ENCODE measurements around the gene VSIG10L2. TPM values are rescaled to one million over a fixed set of nuclear protein-coding genes. Genes with fewer than 3 reads are reported as not detected.

Gene VSIG10L2
- total and polyA plus RNA-seq, 12 donors: 0.15 to 0.38 (median 0.35) TPM; not detected in 9

DNA sequence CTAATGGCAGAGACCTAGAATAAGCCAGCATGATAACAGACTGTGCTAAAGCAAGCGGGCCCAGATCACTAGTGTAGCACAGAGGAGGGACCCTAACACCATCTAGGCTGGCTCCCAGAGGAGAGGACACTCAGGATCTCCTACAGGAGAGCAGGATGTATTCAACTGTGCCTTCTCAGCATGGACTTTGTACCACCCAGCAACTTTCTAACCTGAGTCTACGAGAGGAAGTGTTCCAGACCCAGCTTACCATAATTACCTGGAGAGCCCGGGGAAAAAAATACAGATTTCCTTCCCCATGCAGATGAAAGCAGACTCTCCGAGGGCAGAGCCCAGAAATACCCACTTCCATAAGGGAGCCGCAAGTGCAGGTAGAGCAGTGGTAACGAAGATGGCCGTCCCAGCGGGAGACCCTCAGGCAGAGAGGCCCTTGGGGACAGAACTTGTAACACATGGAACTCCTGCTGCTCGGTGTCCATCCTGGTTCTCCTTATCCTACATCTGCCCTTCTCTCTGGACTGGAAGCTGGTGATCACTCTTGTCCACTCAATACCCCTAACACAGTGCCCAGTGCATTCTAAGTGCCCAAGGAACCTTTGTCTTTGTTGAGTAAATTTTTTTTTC lies 21.3 kb upstream of the VSIG10L2 start:
- TF ChIP-seq, protein P1, sequence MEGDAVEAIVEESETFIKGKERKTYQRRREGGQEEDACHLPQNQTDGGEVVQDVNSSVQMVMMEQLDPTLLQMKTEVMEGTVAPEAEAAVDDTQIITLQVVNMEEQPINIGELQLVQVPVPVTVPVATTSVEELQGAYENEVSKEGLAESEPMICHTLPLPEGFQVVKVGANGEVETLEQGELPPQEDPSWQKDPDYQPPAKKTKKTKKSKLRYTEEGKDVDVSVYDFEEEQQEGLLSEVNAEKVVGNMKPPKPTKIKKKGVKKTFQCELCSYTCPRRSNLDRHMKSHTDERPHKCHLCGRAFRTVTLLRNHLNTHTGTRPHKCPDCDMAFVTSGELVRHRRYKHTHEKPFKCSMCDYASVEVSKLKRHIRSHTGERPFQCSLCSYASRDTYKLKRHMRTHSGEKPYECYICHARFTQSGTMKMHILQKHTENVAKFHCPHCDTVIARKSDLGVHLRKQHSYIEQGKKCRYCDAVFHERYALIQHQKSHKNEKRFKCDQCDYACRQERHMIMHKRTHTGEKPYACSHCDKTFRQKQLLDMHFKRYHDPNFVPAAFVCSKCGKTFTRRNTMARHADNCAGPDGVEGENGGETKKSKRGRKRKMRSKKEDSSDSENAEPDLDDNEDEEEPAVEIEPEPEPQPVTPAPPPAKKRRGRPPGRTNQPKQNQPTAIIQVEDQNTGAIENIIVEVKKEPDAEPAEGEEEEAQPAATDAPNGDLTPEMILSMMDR (IDR thresholded peaks at IDR 0.05): no peak
- H3K4me3 ChIP-seq: no peak overlapping the region
- H3K9me3 ChIP-seq: no peaks in the 10 kb centered on the region
- H3K27ac ChIP-seq: no peak overlapping the region
- intact Hi-C loops (cut with DNase I): loop anchor here in 6 of 10 donors (5.0 to 10.0 kb wide), 6 partner anchors 130 to 340 kb away; partner anchors contain the start of genes CDON (in 2 of the 6), FOXRED1 (in 2 of the 6) and SRPRA (in 2 of the 6)
- H3K36me3 ChIP-seq: no peaks in the 10 kb centered on the region
- no peaks in the 10 kb centered on the region for H3K4me1 ChIP-seq
- DNase-seq: no peak
- ATAC-seq: no peak
- WGBS, 2 donors: 89 to 95% methylated on average over 9 of the region's 9 CpGs
- H3K27me3 ChIP-seq: peaks cover 0 to 14% (median 0%) of the 10 kb centered on the region in 7 donors

GRCh38 chr11:125925247-125925740 lies 20.6 kb upstream of the VSIG10L2 start:
- 58% methylated on average over 6 of the region's 6 CpGs for WGBS, 2 donors
- intact Hi-C loops (cut with DNase I): loop anchor here in 6 of 10 donors (5.0 to 10.0 kb wide), 5 partner anchors 130 to 340 kb away; partner anchors contain the start of genes FOXRED1 (in 2 of the 6), SRPRA (in 2 of the 6) and CDON (in 1 of the 6)
- peak in 1 of 8 donors; percentile 28 for ATAC-seq

DNA sequence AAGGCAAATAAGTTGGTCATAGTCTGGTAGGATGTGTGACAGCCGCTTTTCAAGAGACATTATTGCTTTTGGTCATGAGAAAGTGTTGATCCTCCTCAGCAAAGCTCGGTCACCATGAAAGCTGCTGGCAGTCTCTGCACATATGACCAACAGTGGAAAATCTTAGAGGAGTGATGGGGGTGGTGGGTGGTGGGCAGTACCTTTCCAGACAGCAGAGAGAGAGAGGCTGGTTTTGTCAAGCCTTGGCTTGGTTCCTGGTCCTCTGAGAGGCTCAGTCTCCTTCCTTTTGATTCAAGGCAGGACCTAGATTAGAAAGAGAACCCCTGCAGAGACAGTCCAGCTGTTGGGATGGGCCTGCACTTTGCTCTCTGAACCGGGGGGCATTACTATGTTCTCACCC lies 20.0 kb upstream of the VSIG10L2 start:
- DNase-seq: no peak
- intact Hi-C loops (cut with DNase I): loop anchor here in 6 of 10 donors (5.0 to 10.0 kb wide), 5 partner anchors 129 to 339 kb away; partner anchors contain the start of genes FOXRED1 (in 2 of the 6), SRPRA (in 2 of the 6) and CDON (in 1 of the 6)
- no peak for ATAC-seq
- Histone ChIP-seq H3K27ac (no peak overlapping the region), H3K4me1 (no peaks in the 10 kb centered on the region), H3K4me3 (no peak overlapping the region), H3K9me3 (no peaks in the 10 kb centered on the region), H3K27me3 (peaks cover 0 to 15% (median 0%) of the 10 kb centered on the region in 7 donors), H3K36me3 (no peaks in the 10 kb centered on the region)
- WGBS, 2 donors: 64 to 70% methylated on average over 3 of the region's 3 CpGs
- TF ChIP-seq, protein P1 (IDR thresholded peaks at IDR 0.05): no peak

More at GRCh38 chr11:125925247-125925740, 20.6 kb upstream of the VSIG10L2 start:
- Histone ChIP-seq H3K36me3 (no peaks in the 10 kb centered on the region), H3K27ac (no peak overlapping the region), H3K27me3 (peaks cover 0 to 10% (median 0%) of the 10 kb centered on the region in 7 donors), H3K9me3 (no peaks in the 10 kb centered on the region), H3K4me1 (no peaks in the 10 kb centered on the region), H3K4me3 (no peak overlapping the region)
- TF ChIP-seq, protein P1 (IDR thresholded peaks at IDR 0.05): no peak
- no peak for DNase-seq

DNA sequence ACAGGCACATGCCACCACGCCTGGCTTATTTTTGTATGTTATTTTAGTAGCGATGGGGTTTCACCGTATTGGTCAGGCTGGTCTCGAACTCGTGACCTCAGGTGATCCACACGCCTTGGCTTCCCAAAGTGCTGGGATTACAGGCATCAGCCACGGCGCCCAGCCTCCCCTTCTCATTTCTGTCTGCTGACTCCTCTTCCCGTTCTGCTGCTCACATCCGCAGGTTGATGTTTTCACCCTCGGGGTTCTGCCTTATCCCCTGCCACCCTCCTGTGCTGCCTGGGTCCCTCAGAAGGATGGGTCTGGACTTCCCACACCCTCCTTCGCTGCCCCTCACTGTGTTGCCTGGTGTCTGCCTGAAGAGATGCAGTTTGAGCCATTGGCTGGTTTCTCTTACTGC lies 19.2 kb upstream of the VSIG10L2 start:
- Histone ChIP-seq H3K27me3 (peaks cover 0 to 17% (median 0%) of the 10 kb centered on the region in 7 donors), H3K36me3 (no peaks in the 10 kb centered on the region), H3K4me1 (no peaks in the 10 kb centered on the region), H3K9me3 (no peaks in the 10 kb centered on the region), H3K4me3 (no peak overlapping the region), H3K27ac (no peak overlapping the region)
- intact Hi-C loops (cut with DNase I): loop anchor here in 6 of 10 donors (5.0 to 10.0 kb wide), 5 partner anchors 128 to 338 kb away; partner anchors contain the start of genes FOXRED1 (in 2 of the 6), SRPRA (in 2 of the 6) and CDON (in 1 of the 6)
- WGBS, 2 donors: 92% methylated on average over 12 of the region's 12 CpGs
- ATAC-seq (no peak), DNase-seq (no peak)
- TF ChIP-seq, protein P1 (IDR thresholded peaks at IDR 0.05): no peak

Data from heart right ventricle (tissue), 16 donors.